Stimulated activated CD8-positive, alpha-beta memory T cell treated with anti-CD3 and anti-CD28 coated beads, Interleukin-4, amount 100 ng/mL, for 4 hours (primary cell): ENCODE data around the gene TTC7B.

Source experiments
- DNase-seq, 2 donors: peaks; one replicate each; pipeline ENCODE4 v3.0.0-alpha.2; 2020; ENCODE audit warnings: low read depth in 2 of 2, low spot score in 1 of 2

Gene TTC7B

DNA sequence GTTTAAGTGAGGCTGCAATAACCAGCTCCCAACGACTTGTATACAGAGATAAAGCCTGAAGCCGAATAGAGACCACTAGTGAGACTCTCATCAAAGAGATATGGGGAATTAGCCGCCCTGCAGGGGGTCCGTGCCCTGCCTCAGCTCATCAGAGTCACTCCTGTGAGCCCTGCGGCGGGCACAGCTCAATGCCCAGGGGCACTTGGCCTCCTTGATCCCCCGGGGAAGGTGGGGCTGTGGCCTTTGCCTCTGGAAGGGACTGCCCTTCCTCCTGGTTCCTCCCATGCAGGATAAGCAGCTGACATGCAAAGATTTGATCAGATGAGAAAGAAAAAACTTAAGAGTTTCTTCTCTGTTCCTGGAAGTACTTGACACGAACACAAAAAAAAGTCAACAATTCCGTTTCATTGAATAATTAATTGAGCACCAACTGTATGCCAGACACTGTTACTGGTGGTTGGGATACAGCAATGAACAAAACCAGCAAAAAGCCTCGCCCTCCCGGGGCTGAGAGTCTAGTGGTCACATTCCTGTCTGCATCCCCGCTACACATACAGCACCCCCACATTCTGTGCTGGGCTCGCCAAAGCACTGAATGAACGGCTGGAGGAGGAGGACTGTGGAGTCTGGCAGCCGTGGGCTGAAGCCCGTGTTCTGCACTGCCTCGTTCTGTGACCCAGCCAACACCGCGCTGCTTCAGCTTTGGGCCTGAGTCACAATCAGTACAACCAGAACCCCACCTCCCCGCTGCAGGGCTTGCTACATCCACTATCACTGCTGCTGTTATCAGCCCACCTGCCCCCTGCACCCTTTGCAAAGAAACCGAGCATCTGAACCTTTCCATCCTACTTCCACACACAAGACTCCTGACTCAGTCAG is 10.3 kb downstream of the TTC7B start:
- DNase-seq, result no peak

- DNase-seq, result no peak
Observed at GRCh38 chr14:90805084-90805391, 11.2 kb downstream of the TTC7B start.

- DNase-seq, result no peak
Observed at GRCh38 chr14:90804292-90805083, 11.7 kb downstream of the TTC7B start.

DNA sequence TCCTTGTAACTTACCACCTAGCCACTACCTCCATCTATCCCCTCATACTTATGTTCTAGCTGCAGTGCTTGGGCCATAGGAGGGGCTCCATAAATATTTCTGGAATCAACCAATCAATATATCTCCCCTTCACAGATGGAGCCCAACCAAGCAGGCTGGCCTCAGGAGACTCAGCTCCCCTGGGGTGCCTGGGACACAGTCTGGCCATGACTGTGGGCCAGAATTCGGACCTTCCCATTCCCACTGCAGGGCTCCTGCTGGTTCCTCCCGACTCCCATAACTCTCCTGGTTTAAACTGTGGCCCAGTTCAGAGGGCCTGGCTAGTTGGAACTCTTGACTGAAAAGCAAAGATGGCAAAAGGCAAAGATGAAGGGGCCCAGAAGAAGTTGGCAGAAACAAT is 13.0 kb downstream of the TTC7B start:
- DNase-seq, result no peak

GRCh38 chr14:90799420-90799819 is 16.8 kb downstream of the TTC7B start:
- no peak for DNase-seq

GRCh38 chr14:90797919-90798318 is 18.3 kb downstream of the TTC7B start:
- DNase-seq, result no peak

DNA sequence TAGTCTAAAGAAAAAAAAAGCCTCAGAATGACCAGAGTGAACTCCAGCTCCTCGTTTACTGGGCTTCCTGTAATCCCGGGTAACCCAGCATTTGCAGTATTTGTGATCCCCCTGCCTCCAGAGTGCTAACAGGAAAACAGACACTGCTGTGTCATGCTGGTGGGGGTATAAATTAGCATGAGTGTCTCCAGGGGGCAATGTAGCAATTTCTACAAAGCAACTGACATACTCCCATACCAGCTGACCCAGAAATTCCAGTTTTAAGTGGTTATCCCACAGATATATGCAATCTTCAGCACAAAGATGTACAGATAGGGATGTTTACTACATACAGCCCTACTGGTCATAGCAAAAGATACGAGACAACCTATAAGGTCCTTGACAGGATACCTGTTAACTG is 18.8 kb downstream of the TTC7B start:
- no peak for DNase-seq

DNA sequence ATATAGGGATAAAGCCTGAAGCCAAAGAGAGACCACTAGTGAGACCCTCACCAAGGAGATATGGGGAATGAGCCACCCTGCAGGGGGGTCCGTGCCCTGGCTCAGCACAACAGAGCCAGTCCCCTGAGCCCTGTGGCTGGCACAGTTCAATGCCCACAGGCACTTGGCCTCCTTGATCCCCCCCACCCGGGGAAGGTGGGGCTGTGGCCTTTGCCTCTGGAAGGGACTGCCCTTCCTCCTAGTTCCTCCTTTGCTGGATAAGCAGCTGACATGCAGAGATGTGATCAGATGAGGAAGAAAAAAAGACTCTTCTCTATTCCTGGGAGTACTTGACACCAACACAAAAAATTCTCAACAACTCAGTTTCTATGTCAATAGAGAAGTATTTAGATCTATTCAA is 19.9 kb downstream of the TTC7B start:
- no peak for DNase-seq

- no peak for DNase-seq
Observed at GRCh38 chr14:90795744-90796143, 20.5 kb downstream of the TTC7B start.

DNA sequence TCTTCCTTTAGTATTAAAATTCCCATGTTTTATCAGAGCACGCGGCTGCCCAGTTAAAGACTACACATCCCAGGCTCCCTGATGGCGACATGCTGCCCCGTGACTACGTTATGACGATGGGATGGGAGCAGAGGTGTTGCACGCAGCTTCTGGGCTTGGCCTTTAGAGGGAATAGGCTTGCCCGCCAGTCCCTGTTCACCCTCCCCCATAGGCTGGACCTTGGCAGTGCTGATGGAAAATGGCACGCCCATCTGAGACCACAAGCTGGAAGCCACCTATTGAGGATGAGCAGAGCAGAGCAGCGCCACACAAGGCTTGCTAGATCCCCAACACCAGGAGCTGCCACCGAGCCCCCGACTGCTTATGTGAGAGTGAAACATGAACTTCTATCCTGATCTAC is 24.7 kb downstream of the TTC7B start:
- DNase-seq, result no peak

DNA sequence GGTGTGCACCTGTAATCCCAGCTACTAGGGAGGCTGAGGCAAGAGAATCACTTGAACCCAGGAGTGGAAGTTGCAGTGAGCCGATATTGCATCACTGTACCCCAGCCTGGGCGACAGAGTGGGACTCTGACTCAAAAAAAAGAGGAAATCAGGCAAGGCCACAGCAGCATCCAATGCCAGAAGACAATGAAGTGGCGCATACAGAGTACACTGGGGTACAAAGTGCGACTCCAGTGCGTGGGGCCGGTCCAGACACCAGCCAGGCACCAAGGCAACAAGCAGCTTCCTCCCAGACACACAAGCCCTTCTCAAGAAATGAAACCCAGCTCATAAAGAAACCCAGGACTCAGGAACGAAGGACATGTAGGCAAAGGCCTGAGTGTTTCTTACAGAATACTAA is 28.2 kb downstream of the TTC7B start:
- no peak for DNase-seq

DNA sequence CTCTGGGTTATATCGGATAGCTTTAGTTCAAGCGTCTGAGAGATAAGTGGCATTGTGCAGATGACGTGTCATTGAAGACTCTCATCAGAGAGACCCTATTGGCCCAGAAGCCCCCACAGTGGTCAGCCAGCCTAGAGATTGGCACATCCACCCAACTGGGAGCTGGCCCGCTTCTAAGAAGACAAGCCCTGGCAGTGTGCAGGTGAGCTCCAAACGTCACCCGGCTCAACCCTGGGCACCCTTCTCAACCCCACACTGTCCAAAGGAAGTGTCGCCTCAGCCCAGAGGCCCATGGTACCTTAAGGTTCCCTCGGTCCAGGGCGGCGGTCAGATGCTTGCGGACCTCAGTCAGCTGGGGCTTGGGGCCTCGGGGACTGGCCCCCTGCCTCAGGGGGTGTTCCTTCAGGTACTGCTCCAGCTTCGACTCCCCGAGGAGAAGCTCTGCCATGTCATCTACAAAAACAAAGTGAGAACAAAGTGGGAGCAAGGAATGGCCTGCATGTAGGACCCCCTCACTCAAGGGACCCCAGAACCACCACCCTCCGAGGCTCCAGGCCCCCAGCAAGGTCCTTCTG is 30.3 kb downstream of the TTC7B start:
- DNase-seq, result no peak

GRCh38 chr14:90785471-90785870 is 30.8 kb downstream of the TTC7B start:
- no peak for DNase-seq

DNA sequence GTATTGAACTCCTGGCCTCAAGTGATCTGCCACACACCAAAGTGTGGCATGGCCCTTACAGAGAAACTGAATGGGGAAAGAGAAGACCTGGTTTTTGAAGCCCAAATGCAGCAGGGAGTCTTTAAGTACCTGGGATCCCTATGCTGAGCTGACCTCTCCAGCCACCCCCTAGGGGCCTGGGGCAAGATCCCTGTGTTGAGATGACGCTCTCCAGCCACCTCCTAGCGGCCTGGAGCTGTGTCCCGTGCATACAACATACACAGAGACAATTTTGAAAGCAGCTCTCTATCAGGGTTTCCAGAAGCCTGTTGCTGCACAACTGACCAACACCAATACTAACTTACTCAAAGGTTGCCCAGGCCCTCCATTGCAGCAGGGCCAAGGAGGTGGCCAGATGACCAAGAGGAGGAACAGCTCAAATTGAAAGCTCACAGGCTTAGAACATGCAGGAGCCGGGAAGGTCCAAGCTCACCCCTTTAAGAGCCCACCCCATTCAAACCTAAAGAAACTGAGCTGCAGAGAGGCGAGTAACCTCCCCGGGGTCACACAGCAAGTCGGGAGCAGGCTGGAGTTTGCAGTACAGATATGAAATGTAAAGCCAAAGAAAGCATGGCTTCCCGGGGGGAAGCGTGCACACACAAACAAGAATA is 31.5 kb downstream of the TTC7B start:
- no peak for DNase-seq

DNA sequence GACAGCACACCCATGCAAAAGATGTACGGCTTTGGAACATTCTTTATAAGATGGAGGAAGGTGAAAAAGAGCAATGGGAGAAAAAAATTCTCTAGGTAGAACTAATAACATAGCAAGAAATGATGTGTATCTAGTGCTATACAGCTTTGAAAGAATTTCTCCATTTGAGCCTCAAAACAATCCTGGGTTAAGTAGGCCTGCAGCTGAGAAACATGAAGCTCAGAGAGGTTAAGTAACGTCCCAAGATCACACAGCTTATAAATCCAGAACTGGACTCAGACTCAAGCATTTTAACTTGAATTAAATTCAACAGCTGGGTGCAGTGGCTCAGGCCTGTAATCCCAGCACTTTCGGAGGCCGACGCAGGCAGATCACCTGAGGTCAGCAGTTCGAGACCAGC is 32.9 kb downstream of the TTC7B start:
- no peak for DNase-seq

- no peak for DNase-seq
Observed at GRCh38 chr14:90782892-90783291, 33.3 kb downstream of the TTC7B start.

- no peak for DNase-seq
Observed at GRCh38 chr14:90781876-90782275, 34.4 kb downstream of the TTC7B start.

DNA sequence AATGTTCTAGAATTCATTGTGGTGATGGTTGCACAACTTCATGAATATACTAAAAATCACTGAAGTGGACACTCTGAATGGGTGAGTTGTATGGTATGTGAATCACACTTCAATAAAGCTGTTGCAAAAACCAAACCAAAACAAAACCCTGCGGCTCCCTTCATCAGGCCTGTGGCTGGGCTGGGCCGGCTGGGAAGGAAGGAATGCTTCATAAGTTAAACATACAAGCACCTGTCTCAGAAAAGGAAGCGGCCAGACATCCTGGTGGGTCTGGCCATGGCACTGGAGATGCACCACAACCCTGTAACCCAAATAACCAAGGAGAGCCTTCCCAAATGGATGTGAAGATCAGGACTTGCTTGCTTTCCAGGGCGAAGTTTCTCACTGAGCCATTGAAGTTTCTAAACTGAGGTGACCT is 34.9 kb downstream of the TTC7B start:
- DNase-seq, result no peak

GRCh38 chr14:90780519-90780918 is 35.7 kb downstream of the TTC7B start:
- no peak for DNase-seq

DNA sequence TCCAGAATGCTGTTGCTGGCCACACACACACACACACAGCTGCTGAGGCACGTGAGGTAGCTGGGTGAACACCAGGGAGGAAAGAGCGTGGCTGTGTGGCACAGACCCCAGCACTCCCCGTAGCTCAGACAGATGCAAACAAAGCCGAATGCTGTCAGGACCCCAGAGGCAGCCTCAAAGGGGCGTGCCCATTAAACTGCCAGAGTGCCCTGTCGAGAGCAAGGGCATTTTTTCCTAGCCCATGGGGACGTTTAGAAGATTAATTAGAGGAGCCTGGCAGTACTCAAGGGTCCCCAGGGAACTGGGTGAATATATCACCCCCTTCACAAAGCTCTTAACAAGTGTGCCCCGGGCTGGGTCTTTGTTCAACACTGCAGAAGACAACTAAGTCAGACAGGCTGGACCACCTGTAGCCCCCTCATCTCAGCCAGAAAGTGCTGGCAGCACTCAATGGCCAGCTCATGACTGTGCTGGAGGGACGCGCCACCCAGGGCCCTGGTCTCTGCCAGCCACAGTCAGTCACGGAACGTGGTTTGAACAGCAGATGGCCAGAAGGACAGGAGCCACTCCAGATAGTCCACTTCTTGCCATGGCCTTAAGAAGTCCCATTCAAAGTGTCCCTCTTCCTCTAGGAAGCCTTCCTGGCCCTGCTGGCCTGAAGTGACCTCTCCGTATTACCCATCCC is 37.5 kb downstream of the TTC7B start:
- DNase-seq, result no peak

DNA sequence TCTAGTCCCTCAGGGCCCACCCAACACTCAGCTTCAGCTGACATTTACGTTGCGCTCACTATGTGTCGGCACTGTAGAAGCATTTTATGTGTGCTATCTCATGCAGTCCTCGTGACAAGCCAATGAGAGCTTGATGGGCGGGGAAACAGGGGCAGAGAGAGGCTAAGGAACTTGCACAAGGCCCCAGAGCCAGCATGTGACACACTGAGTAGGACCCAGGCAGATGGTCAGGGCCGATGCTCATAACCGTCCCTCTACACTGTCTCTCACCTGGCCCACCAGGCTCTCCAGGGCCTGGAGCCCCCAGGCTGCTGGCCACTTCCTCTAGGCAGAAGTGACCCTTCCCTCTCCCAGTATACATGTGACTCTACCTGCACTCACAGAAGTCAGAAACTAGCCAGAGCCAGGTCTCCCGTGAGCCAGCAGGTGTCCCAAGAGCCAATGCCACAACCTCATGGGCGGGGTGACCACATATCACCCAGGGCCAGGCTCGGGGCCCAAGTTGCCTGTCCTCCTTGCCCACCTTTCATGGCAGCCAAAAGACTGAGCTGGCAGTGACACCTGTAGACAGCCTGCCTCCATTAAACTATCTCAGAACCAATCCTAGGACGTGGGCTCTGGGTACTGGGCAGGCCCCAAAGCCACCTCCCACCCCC is 38.3 kb downstream of the TTC7B start:
- no peak for DNase-seq
